Neuronal stem cell (in vitro differentiated cells): ENCODE measurements around the gene PRUNE1.

ENCODE experiments used
- DNase-seq: peaks from one replicate; pipeline ENCODE4 v3.0.0-alpha.2; 2013; ENCODE audit warnings: low spot score
- H2AFZ ChIP-seq: one replicate; pipeline ENCODE4 v1.6.1; 2013; ENCODE audit warnings: mild to moderate bottlenecking, low read length, inconsistent platforms
- H2AK5ac ChIP-seq: 2 replicates; pipeline ENCODE4 v1.6.1; 2013; ENCODE audit warnings: low read depth, mild to moderate bottlenecking, inconsistent platforms, low read length, moderate library complexity, mixed read lengths
- H2BK120ac ChIP-seq: 2 replicates; pipeline ENCODE4 v1.6.1; 2013; ENCODE audit warnings: low read depth, mild to moderate bottlenecking, inconsistent platforms, low read length, moderate library complexity, mixed read lengths
- H2BK12ac ChIP-seq: one replicate; pipeline ENCODE4 v1.6.1; 2013; ENCODE audit warnings: low read length, inconsistent platforms
- H2BK15ac ChIP-seq: 2 replicates; pipeline ENCODE4 v1.6.1; 2013; ENCODE audit warnings: mild to moderate bottlenecking, low read length, inconsistent platforms, mixed read lengths
- H2BK5ac ChIP-seq: one replicate; pipeline ENCODE4 v1.6.1; 2013; ENCODE audit warnings: inconsistent platforms, mild to moderate bottlenecking, low read length, moderate library complexity
- H3K14ac ChIP-seq: one replicate; pipeline ENCODE4 v1.6.1; 2013; ENCODE audit warnings: low read length, inconsistent platforms
- H3K18ac ChIP-seq: 2 replicates; pipeline ENCODE4 v1.6.1; 2013; ENCODE audit warnings: low read length, inconsistent platforms
- H3K23ac ChIP-seq: 2 replicates; pipeline ENCODE4 v1.6.1; 2013; ENCODE audit warnings: low read depth, mild to moderate bottlenecking, mixed read lengths, low read length, inconsistent platforms; ENCODE audit not compliant: poor library complexity
- H3K27ac ChIP-seq: replicated peaks from 3 replicates; pipeline ENCODE4 v1.5.1; 2013; ENCODE audit warnings: low read length, inconsistent platforms
- H3K27me3 ChIP-seq, 3 experiments: 2 replicates each; pipeline ENCODE4 v1.6.1; 2013; ENCODE audit warnings: low read length in 3 of 3, mild to moderate bottlenecking in 2 of 3, inconsistent platforms in 1 of 3, low read depth in 1 of 3, mixed read lengths in 1 of 3, moderate library complexity in 1 of 3; ENCODE audit not compliant: control insufficient read depth in 3 of 3, insufficient read depth in 3 of 3
- H3K36me3 ChIP-seq, 2 donors: replicated peaks in 1 of 2; 2 replicates each; pipeline ENCODE4 v1.6.1; 2013; ENCODE audit warnings: low read length in 2 of 2; ENCODE audit not compliant: control insufficient read depth in 2 of 2, insufficient read depth in 2 of 2
- H3K4ac ChIP-seq: 2 replicates; pipeline ENCODE4 v1.6.1; 2013; ENCODE audit warnings: inconsistent platforms, mild to moderate bottlenecking, low read length, moderate library complexity
- H3K4me1 ChIP-seq, 2 donors: 1 replicate in 1 of 2; 2 replicates in 1 of 2; pipeline ENCODE4 v1.6.1; 2013; ENCODE audit warnings: low read length in 2 of 2, low read depth in 1 of 2; ENCODE audit not compliant: control insufficient read depth in 2 of 2, insufficient read depth in 1 of 2
- H3K4me2 ChIP-seq: one replicate; pipeline ENCODE4 v1.6.1; 2013; ENCODE audit warnings: mild to moderate bottlenecking, low read length, inconsistent platforms; ENCODE audit not compliant: insufficient read depth, poor library complexity, severe bottlenecking
- H3K4me3 ChIP-seq, 2 donors: 2 replicates each; pipeline ENCODE4 v1.5.1; 2013; ENCODE audit warnings: low read length in 2 of 2, mild to moderate bottlenecking in 2 of 2, inconsistent platforms in 1 of 2, moderate library complexity in 1 of 2
- H3K79me1 ChIP-seq: one replicate; pipeline ENCODE4 v1.6.1; 2013; ENCODE audit warnings: low read depth, mild to moderate bottlenecking, inconsistent platforms, low read length, moderate library complexity
- H3K9ac ChIP-seq: one replicate; pipeline ENCODE4 v1.6.1; 2013; ENCODE audit warnings: mild to moderate bottlenecking, low read depth, low read length, inconsistent platforms; ENCODE audit not compliant: poor library complexity
- H3K9me3 ChIP-seq, 2 donors: replicated peaks in 1 of 2; 2 replicates each; pipeline versions ENCODE3 to v1.6.1; 2013; ENCODE audit warnings: low read length in 2 of 2, mild to moderate bottlenecking in 2 of 2, inconsistent platforms in 1 of 2, low read depth in 1 of 2, mixed read lengths in 1 of 2, moderate library complexity in 1 of 2; ENCODE audit not compliant: control insufficient read depth in 2 of 2, insufficient read depth in 1 of 2
- H4K8ac ChIP-seq: one replicate; pipeline ENCODE4 v1.6.1; 2013; ENCODE audit warnings: low read depth, mild to moderate bottlenecking, inconsistent platforms, low read length, moderate library complexity
- H4K91ac ChIP-seq: one replicate; pipeline ENCODE4 v1.6.1; 2013; ENCODE audit warnings: low read length, low read depth, mild to moderate bottlenecking, inconsistent platforms; ENCODE audit not compliant: poor library complexity
- WGBS, 2 donors: extraction: QIAGEN DNeasy Blood & Tissue Kit; methylation state at CpG; one replicate each; pipeline ENCODE4 v1.1.7; 2013; ENCODE audit warnings: missing lambda C conversion rate in 2 of 2, mixed read lengths in 1 of 2; ENCODE audit not compliant: insufficient read length in 2 of 2, insufficient replicate concordance in 1 of 2; ENCODE audit errors: extremely low coverage in 2 of 2; 5-methylcytosine and 5-hydroxymethylcytosine counted together

The PRUNE1 gene

DNA sequence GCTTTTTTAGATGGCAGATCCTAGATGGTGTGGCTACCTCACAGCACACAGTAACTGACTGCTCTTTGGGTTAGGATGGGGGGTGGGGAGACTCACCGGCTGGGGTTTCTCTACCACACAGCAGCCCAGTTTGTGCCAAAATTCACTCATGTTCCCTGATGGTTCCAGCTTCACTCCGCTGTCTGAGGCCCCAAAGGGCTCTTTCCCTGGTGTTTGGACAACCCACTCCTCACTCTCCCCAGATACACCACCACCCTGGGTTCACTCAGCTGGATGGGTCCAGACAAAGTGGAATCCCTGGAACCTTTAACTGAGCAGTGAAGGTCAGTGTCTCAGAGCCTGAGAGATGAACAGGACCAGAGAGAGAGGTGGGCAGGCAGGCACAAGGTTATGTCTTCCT is 47.3 kb downstream of the PRUNE1 start:
- Histone ChIP-seq H3K4me1 (peaks cover 5 to 9% of the 10 kb centered on the region in 2 donors), H3K4ac (no peak overlapping the region), H3K4me2 (no peak overlapping the region), H3K9me3 (no peaks in the 10 kb centered on the region), H3K79me1 (peaks cover 13% of the 10 kb centered on the region), H4K8ac (no peak overlapping the region), H3K27me3 (no peaks in the 10 kb centered on the region), H3K36me3 (peaks cover 37 to 62% of the 10 kb centered on the region in 2 donors), H3K9ac (no peak overlapping the region), H2BK12ac (no peak overlapping the region), H3K23ac (no peak overlapping the region), H3K27ac (no peak overlapping the region), H2AK5ac (no peak overlapping the region), H4K91ac (no peak overlapping the region), H2BK15ac (no peak overlapping the region), H3K4me3 (no peak overlapping the region), H2BK120ac (no peak overlapping the region), H3K18ac (no peak overlapping the region), H2AFZ (no peak overlapping the region), H2BK5ac (no peak overlapping the region), H3K14ac (no peak overlapping the region)
- no CpG with 5 or more reads among the region's 2 CpGs for WGBS, 2 donors
- no peak for DNase-seq

DNA sequence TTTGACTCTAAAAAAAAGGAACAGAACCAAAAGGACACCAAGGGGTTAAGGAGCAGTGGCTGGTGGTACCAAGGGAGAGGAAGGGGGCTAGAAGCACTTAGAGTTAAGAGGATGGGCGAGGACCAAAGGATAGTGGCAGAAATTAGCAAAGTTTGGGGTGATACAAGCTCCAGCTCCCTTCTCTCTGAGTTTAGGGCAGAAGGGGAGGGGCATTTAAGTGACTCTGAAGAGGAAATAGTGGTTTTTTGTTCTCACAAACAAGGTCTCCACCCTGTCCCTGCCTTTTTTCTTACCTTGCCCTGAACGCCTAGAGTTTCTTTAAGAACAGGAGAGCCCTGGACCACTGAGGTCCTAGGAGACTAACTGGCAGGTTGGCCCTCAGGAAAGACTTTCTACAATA is 47.9 kb downstream of the PRUNE1 start:
- Histone ChIP-seq H3K27ac (no peak overlapping the region), H4K8ac (no peak overlapping the region), H3K4ac (no peak overlapping the region), H2BK120ac (no peak overlapping the region), H2AK5ac (no peak overlapping the region), H3K9ac (no peak overlapping the region), H2BK12ac (no peak overlapping the region), H3K14ac (no peak overlapping the region), H4K91ac (no peak overlapping the region), H3K4me1 (peaks cover 5 to 9% of the 10 kb centered on the region in 2 donors), H3K4me3 (no peak overlapping the region), H3K36me3 (peaks cover 37 to 57% of the 10 kb centered on the region in 2 donors), H3K9me3 (no peaks in the 10 kb centered on the region), H3K23ac (no peak overlapping the region), H3K4me2 (no peak overlapping the region), H3K18ac (no peak overlapping the region), H2BK15ac (no peak overlapping the region), H2AFZ (no peak overlapping the region), H3K27me3 (no peaks in the 10 kb centered on the region), H2BK5ac (no peak overlapping the region), H3K79me1 (peaks cover 13% of the 10 kb centered on the region)
- WGBS, 2 donors = no CpG with 5 or more reads among the region's 2 CpGs
- no peak for DNase-seq

- Histone ChIP-seq H3K9ac (peak overlapping the region; percentile 74), H3K14ac (peak overlapping the region; percentile 23), H3K4me3 (peak overlapping the region; percentile 93 to 99), H3K79me1 (peaks cover 13% of the 10 kb centered on the region), H3K18ac (peak overlapping the region; percentile 82), H2BK15ac (peak overlapping the region; percentile 15), H2BK5ac (peak overlapping the region; percentile 79), H2AFZ (peak overlapping the region; percentile 97), H3K4me1 (peaks cover 5 to 12% of the 10 kb centered on the region in 2 donors), H2AK5ac (peak overlapping the region; percentile 76), H3K36me3 (peaks cover 26 to 44% of the 10 kb centered on the region in 2 donors), H2BK12ac (no peak overlapping the region), H3K4ac (no peak overlapping the region), H3K27me3 (no peaks in the 10 kb centered on the region), H3K4me2 (peak overlapping the region; percentile 87), H3K23ac (peak overlapping the region; percentile 50), H4K8ac (no peak overlapping the region), H3K9me3 (peaks cover 0 to 6% of the 10 kb centered on the region in 2 donors), H3K27ac (no peak overlapping the region), H4K91ac (no peak overlapping the region), H2BK120ac (no peak overlapping the region)
- no peak for DNase-seq
- WGBS, 2 donors = no CpG with 5 or more reads among the region's 10 CpGs
Observed at GRCh38 chr1:151058692-151059091, 50.4 kb downstream of the PRUNE1 start.

DNA sequence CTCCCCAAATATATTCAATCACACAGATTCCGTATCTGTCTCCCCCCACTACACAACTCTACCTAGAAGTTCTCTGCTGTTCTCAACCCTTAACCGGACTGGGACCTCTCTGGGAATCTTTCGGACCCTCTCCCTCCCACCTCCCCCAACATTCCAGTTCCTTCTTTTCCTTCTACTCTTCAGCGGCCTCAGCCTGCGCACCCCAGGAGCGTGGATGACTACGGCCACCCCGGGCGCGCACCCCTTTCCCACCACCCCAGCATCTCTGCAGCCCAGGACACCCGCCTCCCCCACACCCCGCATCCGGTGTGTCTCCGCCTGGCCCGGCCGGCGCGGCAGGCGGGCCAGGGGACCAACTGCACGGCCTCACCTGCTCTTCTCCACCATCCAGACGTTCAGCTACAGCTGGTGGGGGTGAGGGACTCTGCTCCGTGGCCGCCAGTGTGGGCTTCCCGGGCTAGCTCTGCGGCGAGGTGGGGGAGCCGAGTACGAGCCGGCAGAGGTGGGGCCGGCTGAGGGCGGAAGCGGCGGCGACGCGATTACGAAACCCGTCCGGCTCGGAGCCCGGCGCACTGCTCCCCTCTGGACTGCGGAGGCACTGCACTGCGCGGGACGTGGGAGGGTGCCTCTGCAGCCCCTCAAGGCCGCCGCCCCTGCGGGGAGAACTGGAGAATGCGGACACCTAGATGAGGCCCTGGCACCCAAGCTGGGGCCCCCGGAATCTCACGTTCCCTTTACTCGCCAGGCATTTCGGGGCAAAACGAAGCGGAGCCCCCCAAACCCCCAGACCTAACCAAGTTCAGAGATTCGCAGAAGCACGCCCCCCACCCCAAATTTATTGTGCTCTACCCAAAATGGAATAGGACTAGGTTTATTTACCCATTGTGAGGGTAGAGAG is 51.1 kb downstream of the PRUNE1 start, which contains the start of gene CDC42SE1:
TSS of gene CDC42SE1 (minus strand) at position 514 of the 898 bp plus-strand sequence. CDS start 3,892 bp downstream, outside the sequence.
- Histone ChIP-seq H3K18ac (peak within 1 kb of the TSS; percentile 99), H4K8ac (no peak within 1 kb of the TSS), H3K36me3 (peaks cover 22 to 42% of the 10 kb centered on the region in 2 donors), H2BK120ac (peak within 1 kb of the TSS; percentile 61), H3K27ac (peak within 1 kb of the TSS; percentile 88), H4K91ac (peak within 1 kb of the TSS; percentile 27), H3K79me1 (peaks cover 13% of the 10 kb centered on the region), H3K4me2 (peak within 1 kb of the TSS; percentile 87), H3K4me3 (peak within 1 kb of the TSS; percentile 93 to 99), H2AK5ac (peak within 1 kb of the TSS; percentile 76), H3K27me3 (no peaks in the 10 kb centered on the region), H2BK5ac (peak within 1 kb of the TSS; percentile 79), H2BK15ac (peak within 1 kb of the TSS; percentile 75), H3K9ac (peak within 1 kb of the TSS; percentile 99), H2BK12ac (no peak within 1 kb of the TSS), H3K4me1 (peaks cover 5 to 13% of the 10 kb centered on the region in 2 donors), H3K9me3 (peaks cover 0 to 6% of the 10 kb centered on the region in 2 donors), H3K14ac (peak within 1 kb of the TSS; percentile 98), H3K4ac (peak within 1 kb of the TSS; percentile 44), H3K23ac (peak within 1 kb of the TSS; percentile 99), H2AFZ (peak within 1 kb of the TSS; percentile 97)
- DNase-seq = peak; percentile 79
- WGBS, 2 donors = no CpG with 5 or more reads among the region's 58 CpGs
